SK-N-SH treated with all-trans-retinoic acid at 6 μM for 48 hours (cell line): ENCODE data around the gene CORO1C.

ENCODE experiments used
- ATAC-seq: fragments of 200-7000 bp; cut with Tn5 transposase; 3 replicates; pipeline ENCODE4 v1.9.1; 2020; ENCODE audit warnings: mild to moderate bottlenecking, moderate library complexity
- ARNTL ChIP-seq: fragments of 450-650 bp; formaldehyde crosslinking; IDR thresholded peaks from 2 replicates; pipeline ENCODE4 v1.5.0; 2020; ENCODE audit warnings: low read depth, mild to moderate bottlenecking, moderate library complexity, borderline replicate concordance
- BACH2 ChIP-seq: fragments of 250-450 bp; sonication (Bioruptor Pico); IDR thresholded peaks from 2 replicates; pipeline ENCODE4 v1.9.0; 2021; ENCODE audit warnings: mild to moderate bottlenecking, borderline replicate concordance
- CSDC2 ChIP-seq: fragments of 250-450 bp; sonication (Bioruptor Pico); IDR thresholded peaks from 2 replicates; pipeline ENCODE4 v1.5.0; 2020; ENCODE audit warnings: mild to moderate bottlenecking, moderate library complexity
- ESRRG ChIP-seq: fragments of 250-450 bp; sonication (Bioruptor Pico); IDR thresholded peaks from 2 replicates; pipeline ENCODE4 v1.6.1; 2021; ENCODE audit warnings: mild to moderate bottlenecking
- ISL1 ChIP-seq: fragments of 250-450 bp; sonication (Bioruptor Pico); IDR thresholded peaks from 2 replicates; pipeline ENCODE4 v2.1.2; 2022; ENCODE audit warnings: mild to moderate bottlenecking, moderate library complexity
- OSR1 ChIP-seq: fragments of 250-450 bp; sonication (Bioruptor Pico); IDR thresholded peaks from 2 replicates; pipeline ENCODE4 v1.8.0; 2022; ENCODE audit warnings: moderate library complexity, mild to moderate bottlenecking, inconsistent platforms
- PPARA ChIP-seq: fragments of 250-450 bp; sonication (Bioruptor Pico); IDR thresholded peaks from 2 replicates; pipeline ENCODE4 v1.5.0; 2020; ENCODE audit warnings: mild to moderate bottlenecking, borderline replicate concordance
- RARB ChIP-seq: fragments of 250-450 bp; sonication (Bioruptor Pico); IDR thresholded peaks from 2 replicates; pipeline ENCODE4 v1.8.0; 2021; ENCODE audit warnings: mild to moderate bottlenecking, moderate library complexity
- SNAI2 ChIP-seq: fragments of 250-450 bp; sonication (Bioruptor Pico); IDR thresholded peaks from 2 replicates; pipeline ENCODE4 v1.5.0; 2020; ENCODE audit warnings: mild to moderate bottlenecking, moderate library complexity
- TCF4 ChIP-seq: fragments of 250-450 bp; sonication (Bioruptor Pico); IDR thresholded peaks from 2 replicates; pipeline ENCODE4 v1.8.0; 2021; ENCODE audit warnings: mild to moderate bottlenecking, moderate library complexity, borderline replicate concordance
- TOX ChIP-seq: fragments of 250-450 bp; sonication (Bioruptor Pico); IDR thresholded peaks from 2 replicates; pipeline ENCODE4 v1.8.0; 2021; ENCODE audit warnings: mild to moderate bottlenecking, moderate library complexity, borderline replicate concordance
- TSHZ2 ChIP-seq: fragments of 250-450 bp; sonication (Bioruptor Pico); IDR thresholded peaks from 2 replicates; pipeline ENCODE4 v1.5.0; 2020; ENCODE audit warnings: mild to moderate bottlenecking, moderate library complexity
- ZC3H10 ChIP-seq: fragments of 250-450 bp; sonication (Bioruptor Pico); IDR thresholded peaks from 2 replicates; pipeline ENCODE4 v1.5.1; 2021; ENCODE audit warnings: mild to moderate bottlenecking, moderate library complexity
- ZFP3 ChIP-seq: fragments of 250-450 bp; sonication (Bioruptor Pico); IDR thresholded peaks from 2 replicates; pipeline ENCODE4 v1.5.0; 2020; ENCODE audit warnings: mild to moderate bottlenecking, moderate library complexity
- ZFP30 ChIP-seq: fragments of 450-650 bp; formaldehyde crosslinking; IDR thresholded peaks from 2 replicates; pipeline ENCODE4 v1.5.0; 2022; ENCODE audit warnings: mild to moderate bottlenecking, moderate library complexity
- ZNF565 ChIP-seq: fragments of 450-650 bp; formaldehyde crosslinking; conservative IDR thresholded peaks from 2 replicates; pipeline ENCODE4 v1.5.0; 2020; ENCODE audit warnings: low read depth, mild to moderate bottlenecking, moderate library complexity
- ZNF70 ChIP-seq: fragments of 450-650 bp; formaldehyde crosslinking; IDR thresholded peaks from 2 replicates; pipeline ENCODE4 v1.5.0; 2020; ENCODE audit warnings: mild to moderate bottlenecking, moderate library complexity
- ZNF8 ChIP-seq: fragments of 450-650 bp; formaldehyde crosslinking; IDR thresholded peaks from 2 replicates; pipeline ENCODE4 v1.5.0; 2020; ENCODE audit warnings: mild to moderate bottlenecking, moderate library complexity
- TF ChIP-seq, protein P1 (sequence below): fragments of 250-450 bp; sonication (Bioruptor Pico); IDR thresholded peaks from 2 replicates; pipeline ENCODE4 v1.5.1; 2021; ENCODE audit warnings: mild to moderate bottlenecking, moderate library complexity
- TF ChIP-seq, protein P2 (sequence below): fragments of 250-450 bp; sonication (Bioruptor Pico); IDR thresholded peaks from 2 replicates; pipeline ENCODE4 v1.8.0; 2020; ENCODE audit warnings: mild to moderate bottlenecking, moderate library complexity, borderline replicate concordance
- TF ChIP-seq, protein P3 (sequence below): fragments of 250-450 bp; sonication (Bioruptor Pico); IDR thresholded peaks from 2 replicates; pipeline ENCODE4 v1.8.0; 2021; ENCODE audit warnings: low read depth, mild to moderate bottlenecking, moderate library complexity, borderline replicate concordance
- TF ChIP-seq, protein P4 (sequence below): fragments of 250-450 bp; sonication (Bioruptor Pico); IDR thresholded peaks from 2 replicates; pipeline ENCODE4 v1.5.1; 2020; ENCODE audit warnings: low read depth, mild to moderate bottlenecking, moderate library complexity

Gene CORO1C

DNA sequence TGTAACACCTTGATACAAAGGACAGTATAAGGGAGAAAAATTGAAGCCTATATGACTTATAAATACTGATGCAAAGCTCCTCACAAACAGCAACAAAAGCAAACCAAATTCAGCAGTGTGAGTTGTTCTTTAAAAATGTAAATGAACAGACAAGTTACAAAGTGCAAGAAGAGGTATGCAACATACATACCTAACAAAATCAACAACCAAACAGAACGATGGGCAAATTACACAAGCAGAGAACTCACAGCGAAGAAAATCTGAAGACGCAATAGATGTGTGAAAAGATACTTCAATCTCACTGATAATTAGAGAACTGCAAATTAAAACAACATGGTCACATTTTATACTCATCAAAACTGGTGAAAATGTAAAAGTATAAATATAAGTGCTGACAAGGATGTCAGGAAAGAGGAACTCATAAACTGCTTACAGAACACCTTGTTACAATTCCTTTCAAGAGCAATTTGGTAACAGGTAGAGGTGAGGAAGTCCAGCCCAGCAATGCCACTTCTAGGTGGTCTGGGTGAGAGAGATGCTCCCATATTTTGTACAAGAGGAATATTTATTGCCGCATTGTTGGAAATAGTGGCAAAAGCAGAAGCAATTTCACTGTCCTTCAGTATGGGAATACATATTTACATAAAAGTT is 47.3 kb downstream of the CORO1C start:
- no peak for ATAC-seq
- TF ChIP-seq ZFP30 (CRISPR knock-in tag) (no peak), ESRRG (CRISPR knock-in tag) (no peak), ZNF70 (CRISPR knock-in tag) (no peak), ZFP3 (no peak), TOX (no peak), TSHZ2 (CRISPR knock-in tag) (no peak), ZC3H10 (no peak), BACH2 (CRISPR knock-in tag) (no peak), ISL1 (CRISPR knock-in tag) (no peak), RARB (CRISPR knock-in tag) (no peak), PPARA (CRISPR knock-in tag) (no peak), CSDC2 (CRISPR knock-in tag) (no peak), ARNTL (CRISPR knock-in tag) (no peak), TCF4 (CRISPR knock-in tag) (no peak)
- TF ChIP-seq, protein P1, sequence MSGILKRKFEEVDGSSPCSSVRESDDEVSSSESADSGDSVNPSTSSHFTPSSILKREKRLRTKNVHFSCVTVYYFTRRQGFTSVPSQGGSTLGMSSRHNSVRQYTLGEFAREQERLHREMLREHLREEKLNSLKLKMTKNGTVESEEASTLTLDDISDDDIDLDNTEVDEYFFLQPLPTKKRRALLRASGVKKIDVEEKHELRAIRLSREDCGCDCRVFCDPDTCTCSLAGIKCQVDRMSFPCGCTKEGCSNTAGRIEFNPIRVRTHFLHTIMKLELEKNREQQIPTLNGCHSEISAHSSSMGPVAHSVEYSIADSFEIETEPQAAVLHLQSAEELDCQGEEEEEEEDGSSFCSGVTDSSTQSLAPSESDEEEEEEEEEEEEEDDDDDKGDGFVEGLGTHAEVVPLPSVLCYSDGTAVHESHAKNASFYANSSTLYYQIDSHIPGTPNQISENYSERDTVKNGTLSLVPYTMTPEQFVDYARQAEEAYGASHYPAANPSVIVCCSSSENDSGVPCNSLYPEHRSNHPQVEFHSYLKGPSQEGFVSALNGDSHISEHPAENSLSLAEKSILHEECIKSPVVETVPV (CRISPR knock-in tag) = no peak
- TF ChIP-seq, protein P2, sequence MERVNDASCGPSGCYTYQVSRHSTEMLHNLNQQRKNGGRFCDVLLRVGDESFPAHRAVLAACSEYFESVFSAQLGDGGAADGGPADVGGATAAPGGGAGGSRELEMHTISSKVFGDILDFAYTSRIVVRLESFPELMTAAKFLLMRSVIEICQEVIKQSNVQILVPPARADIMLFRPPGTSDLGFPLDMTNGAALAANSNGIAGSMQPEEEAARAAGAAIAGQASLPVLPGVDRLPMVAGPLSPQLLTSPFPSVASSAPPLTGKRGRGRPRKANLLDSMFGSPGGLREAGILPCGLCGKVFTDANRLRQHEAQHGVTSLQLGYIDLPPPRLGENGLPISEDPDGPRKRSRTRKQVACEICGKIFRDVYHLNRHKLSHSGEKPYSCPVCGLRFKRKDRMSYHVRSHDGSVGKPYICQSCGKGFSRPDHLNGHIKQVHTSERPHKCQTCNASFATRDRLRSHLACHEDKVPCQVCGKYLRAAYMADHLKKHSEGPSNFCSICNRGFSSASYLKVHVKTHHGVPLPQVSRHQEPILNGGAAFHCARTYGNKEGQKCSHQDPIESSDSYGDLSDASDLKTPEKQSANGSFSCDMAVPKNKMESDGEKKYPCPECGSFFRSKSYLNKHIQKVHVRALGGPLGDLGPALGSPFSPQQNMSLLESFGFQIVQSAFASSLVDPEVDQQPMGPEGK (CRISPR knock-in tag) = no peak

GRCh38 chr12:108681317-108681716 is 50.0 kb downstream of the CORO1C start:
- TF ChIP-seq TCF4 (CRISPR knock-in tag) (no peak), BACH2 (CRISPR knock-in tag) (no peak), ZNF8 (CRISPR knock-in tag) (no peak), SNAI2 (no peak), ZNF70 (CRISPR knock-in tag) (no peak), OSR1 (CRISPR knock-in tag) (no peak), TOX (no peak), ZFP30 (CRISPR knock-in tag) (no peak), PPARA (CRISPR knock-in tag) (no peak), TSHZ2 (CRISPR knock-in tag) (no peak), ZNF565 (CRISPR knock-in tag) (no peak), RARB (CRISPR knock-in tag) (no peak), ARNTL (CRISPR knock-in tag) (no peak), CSDC2 (CRISPR knock-in tag) (no peak), ZC3H10 (no peak), ZFP3 (no peak)
- TF ChIP-seq, protein P1 (CRISPR knock-in tag) = no peak
- TF ChIP-seq, protein P3, sequence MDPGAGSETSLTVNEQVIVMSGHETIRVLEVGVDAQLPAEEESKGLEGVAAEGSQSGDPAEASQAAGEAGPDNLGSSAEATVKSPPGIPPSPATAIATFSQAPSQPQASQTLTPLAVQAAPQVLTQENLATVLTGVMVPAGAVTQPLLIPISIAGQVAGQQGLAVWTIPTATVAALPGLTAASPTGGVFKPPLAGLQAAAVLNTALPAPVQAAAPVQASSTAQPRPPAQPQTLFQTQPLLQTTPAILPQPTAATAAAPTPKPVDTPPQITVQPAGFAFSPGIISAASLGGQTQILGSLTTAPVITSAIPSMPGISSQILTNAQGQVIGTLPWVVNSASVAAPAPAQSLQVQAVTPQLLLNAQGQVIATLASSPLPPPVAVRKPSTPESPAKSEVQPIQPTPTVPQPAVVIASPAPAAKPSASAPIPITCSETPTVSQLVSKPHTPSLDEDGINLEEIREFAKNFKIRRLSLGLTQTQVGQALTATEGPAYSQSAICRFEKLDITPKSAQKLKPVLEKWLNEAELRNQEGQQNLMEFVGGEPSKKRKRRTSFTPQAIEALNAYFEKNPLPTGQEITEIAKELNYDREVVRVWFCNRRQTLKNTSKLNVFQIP (CRISPR knock-in tag) = no peak
- TF ChIP-seq, protein P4, sequence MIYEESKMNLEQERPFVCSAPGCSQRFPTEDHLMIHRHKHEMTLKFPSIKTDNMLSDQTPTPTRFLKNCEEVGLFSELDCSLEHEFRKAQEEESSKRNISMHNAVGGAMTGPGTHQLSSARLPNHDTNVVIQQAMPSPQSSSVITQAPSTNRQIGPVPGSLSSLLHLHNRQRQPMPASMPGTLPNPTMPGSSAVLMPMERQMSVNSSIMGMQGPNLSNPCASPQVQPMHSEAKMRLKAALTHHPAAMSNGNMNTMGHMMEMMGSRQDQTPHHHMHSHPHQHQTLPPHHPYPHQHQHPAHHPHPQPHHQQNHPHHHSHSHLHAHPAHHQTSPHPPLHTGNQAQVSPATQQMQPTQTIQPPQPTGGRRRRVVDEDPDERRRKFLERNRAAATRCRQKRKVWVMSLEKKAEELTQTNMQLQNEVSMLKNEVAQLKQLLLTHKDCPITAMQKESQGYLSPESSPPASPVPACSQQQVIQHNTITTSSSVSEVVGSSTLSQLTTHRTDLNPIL (CRISPR knock-in tag) = no peak
- no peak for ATAC-seq
